Measurements from ENCODE around the gene SPATA33. TPM values are rescaled to one million over a fixed set of nuclear protein-coding genes. Genes with fewer than 3 reads are reported as not detected.

SPATA33 gene
- total and polyA plus RNA-seq, 10 of the 15 experiments (the other 5 are each of a cell fraction or from before 2014, with no cell fraction given), result 1.1 to 15.8 (median 7.6) TPM

GRCh38 chr16:89691986-89692569 is 34.4 kb downstream of the SPATA33 start:
- no peak overlapping the region for H3K27ac ChIP-seq (ENCODE audit: control insufficient read depth, insufficient read depth)
- H3K36me3 ChIP-seq (ENCODE audit: control insufficient read depth in 2 of 2, insufficient read depth in 2 of 2, low read length in 1 of 2), result peaks cover 0 to 14% of the 10 kb centered on the region in 2 experiments; a peak in 3 of 4 replicates
- no peaks in the 10 kb centered on the region for H3K9me3 ChIP-seq (replicated peaks; ENCODE audit: control insufficient read depth, insufficient read depth, low read length)
- POLR2A ChIA-PET, result no interaction called here
- in situ Hi-C loops (cut with MboI), result no loop called here
- no peaks in the 10 kb centered on the region for H3K27me3 ChIP-seq (replicated peaks in 1 of 2; ENCODE audit: control insufficient read depth in 2 of 2, insufficient read depth in 2 of 2, low read length in 1 of 2)
- TF ChIP-seq SREBF1 (IDR thresholded peaks at IDR 0.05; ENCODE audit: low read length) (no peak), ZBTB33 (IDR thresholded peaks at IDR 0.05) (no peak), MTA3 (IDR thresholded peaks at IDR 0.05; ENCODE audit: borderline replicate concordance, low read length) (no peak), TCF7 (IDR thresholded peaks at IDR 0.05; ENCODE audit: borderline replicate concordance) (no peak), RAD51 (IDR thresholded peaks at IDR 0.05) (no peak), ATF7 (IDR thresholded peaks at IDR 0.05; ENCODE audit: low read depth) (no peak), LARP7 (IDR thresholded peaks at IDR 0.05) (no peak), POU2F2 (IDR thresholded peaks at IDR 0.05; ENCODE audit: borderline replicate concordance, low read depth, low read length) (no peak), PAX5 (IDR thresholded peaks at IDR 0.05; ENCODE audit: borderline replicate concordance, low read depth, low read length) (no peak), CHD2 (IDR thresholded peaks at IDR 0.05; ENCODE audit: borderline replicate concordance, low read depth, low read length) (no peak), MYB (IDR thresholded peaks at IDR 0.05; ENCODE audit: borderline replicate concordance, low read depth, low read length) (no peak), FOXM1 (IDR thresholded peaks at IDR 0.05; ENCODE audit: low read depth, low read length) (no peak), POLR2A (IDR thresholded peaks at IDR 0.05; ENCODE audit: low read depth, low read length) (no peak; the same call in 1 of the 2 replicates)
- RAD21 ChIA-PET (ENCODE audit: unreplicated experiment), result no interaction called here
- SMC1A ChIA-PET (ENCODE audit: uncharacterized antibody, unreplicated experiment), result no interaction called here
- no peak overlapping the region for H3K4me2 ChIP-seq (ENCODE audit: control insufficient read depth, insufficient read depth)
- H3K4me3 ChIP-seq, result no peak overlapping the region
- no peak for FAIRE-seq
- no peak for ATAC-seq
- no peaks in the 10 kb centered on the region; the same call in 1 of the 2 replicates for H4K20me1 ChIP-seq (ENCODE audit: control insufficient read depth, insufficient read depth)
- H3K9ac ChIP-seq (ENCODE audit: control insufficient read depth, insufficient read depth, low read length), result no peak overlapping the region
- BruUV-seq (replicated peaks), result no TSS peak
- intact Hi-C loops (cut with micrococcal nuclease; ENCODE audit: unreplicated experiment), result no loop called here
- H3K4me1 ChIP-seq (ENCODE audit: control insufficient read depth, insufficient read depth, low read length), result peaks cover 14% of the 10 kb centered on the region
- H2AFZ ChIP-seq (ENCODE audit: control insufficient read depth, low read depth, low read length), result no peak overlapping the region
- peaks cover 8% of the 10 kb centered on the region for H3K79me2 ChIP-seq (ENCODE audit: control insufficient read depth, insufficient read depth, low read length)
- CTCF ChIA-PET, result no interaction called here
- WGBS (ENCODE audit: insufficient coverage, insufficient replicate concordance, low lambda C conversion rate, missing lambda C conversion rate), result 77% methylated on average over 13 of the region's 13 CpGs
- DNase-seq (ENCODE audit: low read depth, low spot score), result no peak

Data from GM12878 (cell line).